Skeletal muscle satellite cell (primary cell): ENCODE measurements around the gene SERINC3.

Experiments
- H3K27me3 ChIP-seq: 2 replicates; pipeline ENCODE4 v1.7.0; 2013; ENCODE audit warnings: low read length; ENCODE audit not compliant: control insufficient read depth, insufficient read depth
- H3K36me3 ChIP-seq: 2 replicates; pipeline ENCODE4 v1.7.0; 2013; ENCODE audit warnings: mild to moderate bottlenecking, control low read depth, low read length; ENCODE audit not compliant: insufficient read depth
- H3K4me1 ChIP-seq: 2 replicates; pipeline ENCODE4 v1.7.0; 2013; ENCODE audit warnings: low read length; ENCODE audit not compliant: control insufficient read depth, insufficient read depth
- H3K4me2 ChIP-seq: 2 replicates; pipeline ENCODE4 v1.7.0; 2013; ENCODE audit warnings: mild to moderate bottlenecking, low read length
- H3K4me3 ChIP-seq: 2 replicates; pipeline ENCODE4 v1.7.0; 2013; ENCODE audit warnings: low read length
- H3K9ac ChIP-seq: 2 replicates; pipeline ENCODE4 v1.7.0; 2013; ENCODE audit warnings: mild to moderate bottlenecking, low read depth, low read length, moderate library complexity
- H3K9me3 ChIP-seq: replicated peaks from 2 replicates; pipeline ENCODE4 v1.7.0; 2013; ENCODE audit warnings: mild to moderate bottlenecking, control low read depth, low read length

The SERINC3 gene

DNA sequence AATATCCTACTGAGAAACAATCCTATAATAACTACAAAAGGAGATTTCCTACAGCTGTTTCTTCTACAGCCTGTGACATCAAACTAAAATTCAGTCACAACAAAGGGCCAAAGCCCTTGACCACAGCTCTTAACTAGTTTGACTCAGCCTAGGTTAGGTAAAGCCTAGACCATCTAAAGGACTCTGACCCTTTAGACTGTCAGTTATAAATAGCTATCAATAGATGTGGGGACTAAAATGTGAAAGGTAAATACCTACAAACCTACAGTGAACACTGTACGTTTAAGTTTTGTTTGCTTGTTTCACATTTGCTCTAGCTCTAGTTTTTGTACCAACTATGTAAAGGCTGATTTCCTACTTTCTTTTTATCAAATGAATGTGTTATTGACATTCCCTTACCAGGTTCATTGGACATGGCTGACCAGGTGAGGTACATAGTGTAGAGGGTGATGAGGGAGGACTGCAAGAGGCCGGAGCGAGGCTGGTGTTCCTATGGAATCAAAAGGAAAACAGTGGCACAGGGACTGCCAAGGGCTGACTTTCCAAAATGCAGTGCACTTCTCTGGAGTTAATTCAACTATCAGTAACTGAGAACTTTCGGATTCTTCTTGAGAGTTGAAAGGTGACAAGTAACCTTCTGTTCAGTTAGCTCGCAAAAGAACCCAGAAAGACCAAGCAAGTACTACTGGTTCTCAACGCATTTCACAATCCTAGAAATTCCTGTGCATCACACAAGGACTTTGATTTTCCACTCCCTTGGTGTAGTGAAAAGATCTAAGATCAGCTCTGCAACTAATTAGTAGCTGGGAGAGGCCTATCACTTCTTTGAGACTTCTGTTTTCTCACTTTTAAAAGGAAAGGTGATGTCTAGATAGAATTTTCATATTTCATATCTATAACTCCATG is 17.2 kb downstream of the SERINC3 start:
- Histone ChIP-seq H3K36me3 (peaks cover 84% of the 10 kb centered on the region), H3K9me3 (no peaks in the 10 kb centered on the region), H3K27me3 (no peaks in the 10 kb centered on the region)

DNA sequence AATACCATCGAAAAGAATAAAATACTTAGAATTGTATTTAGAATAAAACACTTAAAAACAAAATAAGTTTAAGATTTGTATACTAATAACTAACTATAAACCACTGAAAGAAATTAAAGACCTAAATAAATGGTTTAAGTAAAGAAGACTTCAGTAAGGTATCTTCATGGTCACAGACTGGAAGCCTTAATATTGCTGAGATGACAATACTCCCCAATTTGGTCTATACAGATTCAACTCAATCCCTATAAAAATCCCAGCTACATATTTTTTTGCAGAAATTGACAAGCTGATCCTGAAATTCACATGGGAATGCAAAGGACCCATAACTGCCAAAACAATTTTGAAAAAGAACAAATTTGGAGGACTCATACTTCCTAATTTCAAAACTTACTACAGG is 18.9 kb downstream of the SERINC3 start:
- H3K9ac ChIP-seq: no peak overlapping the region
- H3K4me3 ChIP-seq: no peak overlapping the region
- no peaks in the 10 kb centered on the region for H3K9me3 ChIP-seq
- peaks cover 77% of the 10 kb centered on the region for H3K36me3 ChIP-seq
- H3K27me3 ChIP-seq: no peaks in the 10 kb centered on the region
- H3K4me2 ChIP-seq: no peak overlapping the region
- peaks cover 5% of the 10 kb centered on the region for H3K4me1 ChIP-seq

More for the DNA sequence above, 17.2 kb downstream of the SERINC3 start:
- no peak overlapping the region for H3K4me2 ChIP-seq
- no peak overlapping the region for H3K4me3 ChIP-seq
- no peak overlapping the region for H3K9ac ChIP-seq
- peaks cover 3% of the 10 kb centered on the region for H3K4me1 ChIP-seq

DNA sequence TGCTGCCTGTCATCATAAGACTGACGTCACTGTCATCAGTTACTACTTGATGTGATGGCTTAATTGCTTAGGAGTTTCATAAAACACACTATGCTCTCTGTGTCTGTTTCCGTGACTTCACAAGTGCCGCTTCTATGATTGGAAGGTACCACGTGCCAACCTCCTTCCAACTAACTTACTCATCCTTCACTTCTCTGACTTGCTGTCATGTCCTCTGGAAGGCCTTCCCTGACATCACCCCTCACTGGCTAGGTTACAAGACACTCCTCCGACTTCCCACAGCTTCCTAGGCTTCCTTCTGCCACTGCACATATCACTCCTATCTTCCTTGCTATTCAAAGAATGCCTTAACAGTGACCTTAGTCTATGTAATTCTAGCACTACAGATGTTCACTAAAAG is 20.4 kb downstream of the SERINC3 start:
- no peak overlapping the region for H3K4me2 ChIP-seq
- no peaks in the 10 kb centered on the region for H3K9me3 ChIP-seq
- peaks cover 66% of the 10 kb centered on the region for H3K36me3 ChIP-seq
- no peak overlapping the region for H3K4me3 ChIP-seq
- no peak overlapping the region for H3K9ac ChIP-seq
- H3K27me3 ChIP-seq: no peaks in the 10 kb centered on the region
- peaks cover 19% of the 10 kb centered on the region for H3K4me1 ChIP-seq

DNA sequence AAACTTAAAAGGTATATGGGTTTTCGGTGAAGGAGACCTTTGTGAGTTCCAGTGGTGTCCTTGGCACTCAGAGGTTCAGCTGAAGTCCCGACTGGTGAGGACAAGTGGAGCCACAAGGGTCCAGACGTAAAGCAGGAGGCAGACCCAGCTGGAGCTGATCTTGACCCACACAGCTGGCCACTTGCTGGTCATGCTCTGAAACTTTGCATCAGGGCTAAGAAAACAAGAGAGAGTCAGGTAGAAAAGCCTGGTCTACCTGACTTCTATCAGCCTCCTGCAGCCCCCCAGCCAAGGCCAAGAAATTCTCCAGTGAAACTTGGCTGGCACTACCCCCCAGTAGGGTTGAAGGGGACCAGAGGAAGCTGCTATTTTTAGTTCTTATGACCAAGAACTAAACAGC is 21.6 kb downstream of the SERINC3 start:
- Histone ChIP-seq H3K9me3 (no peaks in the 10 kb centered on the region), H3K36me3 (peaks cover 69% of the 10 kb centered on the region), H3K4me3 (no peak overlapping the region), H3K27me3 (no peaks in the 10 kb centered on the region), H3K4me2 (no peak overlapping the region), H3K4me1 (peaks cover 30% of the 10 kb centered on the region), H3K9ac (no peak overlapping the region)

GRCh38 chr20:44497761-44498160 is 24.1 kb downstream of the SERINC3 start:
- peaks cover 51% of the 10 kb centered on the region for H3K4me1 ChIP-seq

DNA sequence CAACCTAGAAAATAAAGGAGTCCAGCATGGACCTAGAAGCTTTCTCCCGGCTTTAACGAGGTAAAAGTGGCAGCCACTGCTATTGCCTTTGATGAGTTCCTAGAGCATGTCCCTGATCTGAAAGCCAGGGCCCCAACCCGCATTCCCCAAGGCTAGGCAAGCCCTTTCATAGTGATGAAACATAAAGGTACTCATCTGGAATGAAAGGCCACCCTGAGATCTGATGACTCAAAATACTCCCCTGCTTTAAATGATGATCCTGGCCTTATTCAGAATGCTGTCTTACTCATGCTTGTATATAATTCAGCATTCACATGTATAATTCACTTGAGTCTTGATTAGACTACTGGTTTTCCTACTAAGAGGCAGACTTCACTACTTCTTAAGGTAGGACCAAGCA is 24.9 kb downstream of the SERINC3 start:
- Histone ChIP-seq H3K4me3 (no peak overlapping the region), H3K4me2 (peak overlapping the region; percentile 1), H3K9ac (peak overlapping the region; percentile 79), H3K4me1 (peaks cover 59% of the 10 kb centered on the region), H3K27me3 (no peaks in the 10 kb centered on the region), H3K9me3 (no peaks in the 10 kb centered on the region), H3K36me3 (peaks cover 57% of the 10 kb centered on the region)

More at GRCh38 chr20:44497761-44498160, 24.1 kb downstream of the SERINC3 start:
- Histone ChIP-seq H3K9me3 (no peaks in the 10 kb centered on the region), H3K4me2 (peak overlapping the region; percentile 1), H3K4me3 (no peak overlapping the region), H3K27me3 (no peaks in the 10 kb centered on the region), H3K36me3 (peaks cover 57% of the 10 kb centered on the region), H3K9ac (peak overlapping the region; percentile 75)

GRCh38 chr20:44495802-44496481 is 25.9 kb downstream of the SERINC3 start:
- H3K36me3 ChIP-seq: peaks cover 49% of the 10 kb centered on the region
- no peaks in the 10 kb centered on the region for H3K9me3 ChIP-seq
- peak overlapping the region; percentile 82 for H3K9ac ChIP-seq

GRCh38 chr20:44495257-44495656 is 26.6 kb downstream of the SERINC3 start:
- Histone ChIP-seq H3K36me3 (peaks cover 46% of the 10 kb centered on the region), H3K9ac (peak overlapping the region; percentile 82), H3K27me3 (no peaks in the 10 kb centered on the region), H3K9me3 (no peaks in the 10 kb centered on the region), H3K4me2 (peak overlapping the region; percentile 42), H3K4me1 (peaks cover 69% of the 10 kb centered on the region), H3K4me3 (peak overlapping the region; percentile 37)

More at GRCh38 chr20:44495802-44496481, 25.9 kb downstream of the SERINC3 start:
- H3K4me1 ChIP-seq: peaks cover 66% of the 10 kb centered on the region
- H3K27me3 ChIP-seq: no peaks in the 10 kb centered on the region
- peak overlapping the region; percentile 42 for H3K4me2 ChIP-seq
- H3K4me3 ChIP-seq: peak overlapping the region; percentile 20

GRCh38 chr20:44494681-44495080 is 27.2 kb downstream of the SERINC3 start:
- H3K4me3 ChIP-seq: peak overlapping the region; percentile 37
- H3K9ac ChIP-seq: peak overlapping the region; percentile 82
- peaks cover 47% of the 10 kb centered on the region for H3K36me3 ChIP-seq
- H3K27me3 ChIP-seq: no peaks in the 10 kb centered on the region
- H3K4me2 ChIP-seq: peak overlapping the region; percentile 42
- peaks cover 69% of the 10 kb centered on the region for H3K4me1 ChIP-seq
- H3K9me3 ChIP-seq: no peaks in the 10 kb centered on the region

- Histone ChIP-seq H3K4me1 (peaks cover 69% of the 10 kb centered on the region), H3K4me2 (peak overlapping the region; percentile 54), H3K9ac (peak overlapping the region; percentile 85), H3K9me3 (no peaks in the 10 kb centered on the region), H3K36me3 (peaks cover 51% of the 10 kb centered on the region), H3K4me3 (no peak overlapping the region), H3K27me3 (no peaks in the 10 kb centered on the region)
Measured at GRCh38 chr20:44494266-44494665, 27.6 kb downstream of the SERINC3 start.

DNA sequence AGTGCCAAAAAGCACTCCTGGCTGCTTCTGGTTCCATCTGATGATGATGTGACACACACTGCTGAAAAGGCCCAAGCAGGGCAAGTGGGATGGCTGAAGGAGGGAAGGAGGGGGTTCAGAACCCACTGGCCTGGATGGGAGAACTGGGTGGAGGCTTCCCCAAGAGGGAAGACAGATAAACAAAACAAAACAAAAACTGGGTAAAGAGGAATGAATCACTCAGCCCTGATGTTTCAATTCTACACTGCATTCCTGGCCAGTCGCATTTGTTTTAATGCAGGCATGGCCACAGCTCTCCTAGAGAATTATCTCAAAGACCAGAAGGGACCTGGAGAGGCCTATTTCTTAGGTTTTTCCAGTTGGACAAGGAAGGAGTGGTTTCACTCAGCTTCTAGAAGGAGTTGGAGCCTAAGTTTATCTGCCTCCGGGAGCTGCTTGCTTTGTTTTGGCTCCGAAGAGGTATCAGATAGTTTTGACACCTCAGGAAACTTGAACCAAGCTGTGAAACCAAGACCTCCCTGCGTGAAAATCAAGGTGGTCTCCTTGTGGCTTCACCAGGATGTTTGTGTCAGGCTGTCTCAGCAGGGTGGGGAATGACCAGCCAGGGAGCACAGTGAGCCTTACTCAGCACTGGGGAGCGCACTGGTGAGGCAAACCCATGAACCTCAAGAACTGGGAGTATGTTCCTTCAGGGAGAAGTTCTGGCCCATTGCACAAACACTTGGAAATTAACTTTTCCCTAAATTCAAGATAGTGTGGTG is 30.1 kb downstream of the SERINC3 start:
- Histone ChIP-seq H3K9ac (peak overlapping the region; percentile 81), H3K27me3 (no peaks in the 10 kb centered on the region), H3K9me3 (no peaks in the 10 kb centered on the region), H3K4me1 (peaks cover 57% of the 10 kb centered on the region), H3K36me3 (peaks cover 54% of the 10 kb centered on the region), H3K4me3 (no peak overlapping the region), H3K4me2 (peak overlapping the region; percentile 23)
